HL-60 (cell line): ENCODE results near the gene ABCA2.

Source experiments
- DNase-seq, 2 experiments: peaks; one replicate each; pipeline ENCODE4 v3.0.0-alpha.2; 2010 to 2020; ENCODE audit warnings: low read depth in 1 of 2, low spot score in 1 of 2
- H3K27ac ChIP-seq: fragments of 250-450 bp; sonication (Bioruptor Pico); replicated peaks from 2 replicates; pipeline ENCODE4 v1.5.1; 2020; ENCODE audit warnings: mild to moderate bottlenecking, moderate library complexity
- H3K27me3 ChIP-seq: fragments of 250-450 bp; sonication (Bioruptor Pico); 2 replicates; pipeline ENCODE4 v1.5.1; 2021; ENCODE audit warnings: mild to moderate bottlenecking, moderate library complexity; ENCODE audit not compliant: insufficient read depth, poor library complexity, severe bottlenecking
- H3K4me3 ChIP-seq: replicated peaks from 2 replicates; pipeline ENCODE4 v1.5.1; 2011; ENCODE audit warnings: mild to moderate bottlenecking, control low read depth, low read length; ENCODE audit not compliant: insufficient read depth
- CTCF ChIP-seq: IDR thresholded peaks from one replicate; pipeline ENCODE4 v1.5.1; 2011; ENCODE audit warnings: low read length, control low read depth, inconsistent platforms; ENCODE audit not compliant: insufficient read depth
- GABPA ChIP-seq: IDR thresholded peaks from 2 replicates; pipeline ENCODE4 v1.6.1; 2012; ENCODE audit warnings: low read depth
- POLR2AphosphoS5 ChIP-seq: IDR thresholded peaks from 2 replicates; pipeline ENCODE4 v1.6.1; 2012; ENCODE audit warnings: low read depth
- REST ChIP-seq: IDR thresholded peaks from 2 replicates; pipeline ENCODE4 v1.6.1; 2012; ENCODE audit warnings: low read depth; ENCODE audit not compliant: insufficient replicate concordance
- SPI1 ChIP-seq: IDR thresholded peaks from 2 replicates; pipeline ENCODE4 v1.6.1; 2012; ENCODE audit warnings: low read depth, mild to moderate bottlenecking, borderline replicate concordance

Gene ABCA2

GRCh38 chr9:137045294-137046087 is 17.5 kb upstream of the ABCA2 start:
- H3K4me3 ChIP-seq: no peak overlapping the region; the same call in 1 of the 2 replicates
- DNase-seq: no peak
- TF ChIP-seq CTCF: no peak
- no peak for TF ChIP-seq POLR2AphosphoS5
- no peak for TF ChIP-seq GABPA
- TF ChIP-seq REST: no peak
- no peak for TF ChIP-seq SPI1
- H3K27me3 ChIP-seq: peaks cover 38% of the 10 kb centered on the region
- no peak overlapping the region for H3K27ac ChIP-seq

GRCh38 chr9:137044502-137045177 is 16.6 kb upstream of the ABCA2 start:
- no peak for DNase-seq
- H3K27me3 ChIP-seq: peaks cover 36% of the 10 kb centered on the region
- H3K27ac ChIP-seq: no peak overlapping the region
- TF ChIP-seq POLR2AphosphoS5 (no peak), SPI1 (peak; percentile 34; the same call in 1 of the 2 replicates)
- no peak overlapping the region for H3K4me3 ChIP-seq

GRCh38 chr9:137044037-137044436 is 16.0 kb upstream of the ABCA2 start:
- Histone ChIP-seq H3K27ac (no peak overlapping the region), H3K4me3 (no peak overlapping the region)

More at GRCh38 chr9:137044037-137044436, 16.0 kb upstream of the ABCA2 start:
- no peak for TF ChIP-seq POLR2AphosphoS5
- TF ChIP-seq GABPA: no peak
- no peak for TF ChIP-seq REST
- no peak for TF ChIP-seq CTCF
- TF ChIP-seq SPI1: no peak
- no peak for DNase-seq
- H3K27me3 ChIP-seq: peaks cover 30% of the 10 kb centered on the region
